HG03159 (cell line): ENCODE measurements around the gene ANO2.

Experiments used
- ATAC-seq: cut with Tn5 transposase; IDR thresholded peaks from one replicate; pipeline ENCODE4 v1.9.1; 2021; ENCODE audit warnings: mild to moderate bottlenecking, moderate library complexity; ENCODE audit not compliant: unreplicated experiment

Gene ANO2

GRCh38 chr12:5588176-5588575 lies 356.9 kb downstream of the ANO2 start:
- ATAC-seq, result no peak

GRCh38 chr12:5587711-5588121 lies 357.3 kb downstream of the ANO2 start:
- no peak for ATAC-seq

GRCh38 chr12:5586201-5586600 lies 358.9 kb downstream of the ANO2 start:
- no peak for ATAC-seq

- ATAC-seq, result no peak
Observed at GRCh38 chr12:5585178-5585577, 359.9 kb downstream of the ANO2 start.

GRCh38 chr12:5584412-5585175 lies 360.5 kb downstream of the ANO2 start:
- ATAC-seq, result no peak

- no peak for ATAC-seq
Observed at GRCh38 chr12:5582541-5582940, 362.5 kb downstream of the ANO2 start.

- no peak for ATAC-seq
Observed at GRCh38 chr12:5582018-5582417, 363.0 kb downstream of the ANO2 start.

GRCh38 chr12:5581616-5582015 lies 363.4 kb downstream of the ANO2 start:
- ATAC-seq, result no peak

GRCh38 chr12:5581019-5581418 lies 364.0 kb downstream of the ANO2 start:
- ATAC-seq, result no peak

- no peak for ATAC-seq
Observed at GRCh38 chr12:5578775-5579174, 366.3 kb downstream of the ANO2 start.

GRCh38 chr12:5577741-5578140 lies 367.3 kb downstream of the ANO2 start:
- no peak for ATAC-seq

- ATAC-seq, result no peak
Observed at GRCh38 chr12:5577211-5577612, 367.8 kb downstream of the ANO2 start.

GRCh38 chr12:5575987-5576386 lies 369.1 kb downstream of the ANO2 start:
- no peak for ATAC-seq

GRCh38 chr12:5575232-5575631 lies 369.8 kb downstream of the ANO2 start:
- no peak for ATAC-seq

- ATAC-seq, result no peak
Observed at GRCh38 chr12:5573390-5573789, 371.7 kb downstream of the ANO2 start.

GRCh38 chr12:5571115-5571514 lies 373.9 kb downstream of the ANO2 start:
- ATAC-seq, result no peak

GRCh38 chr12:5570416-5570815 lies 374.6 kb downstream of the ANO2 start:
- no peak for ATAC-seq

GRCh38 chr12:5568325-5568981 lies 376.6 kb downstream of the ANO2 start:
- ATAC-seq, result no peak

GRCh38 chr12:5567016-5567725 lies 377.9 kb downstream of the ANO2 start:
- ATAC-seq, result no peak

GRCh38 chr12:5565933-5566599 lies 379.0 kb downstream of the ANO2 start:
- ATAC-seq, result no peak

- ATAC-seq, result no peak
Observed at GRCh38 chr12:5562581-5562980, 382.5 kb downstream of the ANO2 start.
